HepG2 (cell line): ENCODE measurements around the gene AHR. TPM values are rescaled to one million over a fixed set of nuclear protein-coding genes. Genes with fewer than 3 reads are reported as not detected.

Experiments used
- CENPX ChIP-seq: sonication (generic); formaldehyde crosslinking; IDR thresholded peaks from 2 replicates; pipeline ENCODE4 v1.9.0; 2021; ENCODE audit warnings: mild to moderate bottlenecking, missing genetic modification reagents, moderate library complexity
- ELF1 ChIP-seq: sonication (generic); formaldehyde crosslinking; IDR thresholded peaks from 2 replicates; pipeline ENCODE4 v1.4.0; 2020; ENCODE audit warnings: missing genetic modification reagents
- ETV5 ChIP-seq: IDR thresholded peaks from 2 replicates; pipeline ENCODE4 v1.6.1; 2018; ENCODE audit warnings: missing biosample characterization, missing genetic modification reagents, inconsistent platforms, borderline replicate concordance
- HDAC6 ChIP-seq: fragments of 200-600 bp; sonication (generic); IDR thresholded peaks from 2 replicates; pipeline ENCODE4 v1.7.0; 2017; ENCODE audit warnings: mild to moderate bottlenecking, antibody characterized with exemption, low read length, low read depth
- KAT2B ChIP-seq: fragments of 150-350 bp; IDR thresholded peaks from 2 replicates; pipeline ENCODE4 v1.6.1; 2014; ENCODE audit warnings: low read depth, low read length, borderline replicate concordance
- NR2F2 ChIP-seq: IDR thresholded peaks from 2 replicates; pipeline ENCODE4 v1.6.1; 2012; ENCODE audit warnings: low read depth, inconsistent platforms, borderline replicate concordance
- PAF1 ChIP-seq: IDR thresholded peaks from 2 replicates; pipeline ENCODE4 v1.6.1; 2016; ENCODE audit warnings: missing genetic modification reagents, missing compliant biosample characterization
- PPARG ChIP-seq: conservative IDR thresholded peaks from 2 replicates; pipeline ENCODE4 v1.6.1; 2016; ENCODE audit warnings: missing biosample characterization, missing genetic modification reagents
- RFX1 ChIP-seq: fragments of 450-650 bp; IDR thresholded peaks from 2 replicates; pipeline ENCODE4 v1.6.1; 2017
- SMAD1 ChIP-seq: sonication (generic); formaldehyde crosslinking; IDR thresholded peaks from 2 replicates; pipeline ENCODE4 v1.4.0; 2020; ENCODE audit warnings: missing genetic modification reagents, low read depth, mild to moderate bottlenecking, borderline replicate concordance
- SP5 ChIP-seq: IDR thresholded peaks from 2 replicates; pipeline ENCODE4 v1.6.1; 2016; ENCODE audit warnings: low read depth, borderline replicate concordance
- ZBTB3 ChIP-seq: sonication (generic); formaldehyde crosslinking; IDR thresholded peaks from 2 replicates; pipeline ENCODE4 v1.4.0; 2020; ENCODE audit warnings: low read depth, mild to moderate bottlenecking, moderate library complexity, missing genetic modification reagents, borderline replicate concordance
- ZMAT3 ChIP-seq: sonication (generic); formaldehyde crosslinking; conservative IDR thresholded peaks from 2 replicates; pipeline ENCODE4 v1.7.0; 2021; ENCODE audit warnings: missing genetic modification reagents
- ZNF207 ChIP-seq: fragments of 450-650 bp; IDR thresholded peaks from 2 replicates; pipeline ENCODE4 v1.6.1; 2016; ENCODE audit warnings: antibody characterized with exemption, borderline replicate concordance
- ZNF224 ChIP-seq: sonication (generic); formaldehyde crosslinking; IDR thresholded peaks from 2 replicates; pipeline ENCODE4 v1.5.0; 2020; ENCODE audit warnings: mild to moderate bottlenecking, missing genetic modification reagents
- ZNF564 ChIP-seq: sonication (generic); formaldehyde crosslinking; IDR thresholded peaks from 2 replicates; pipeline ENCODE4 v1.8.1; 2023; ENCODE audit warnings: mild to moderate bottlenecking, missing genetic modification reagents
- ZNF567 ChIP-seq: sonication (generic); formaldehyde crosslinking; IDR thresholded peaks from 2 replicates; pipeline ENCODE4 v1.8.1; 2023; ENCODE audit warnings: mild to moderate bottlenecking, missing genetic modification reagents, borderline replicate concordance
- ZNF724P ChIP-seq: sonication (generic); formaldehyde crosslinking; IDR thresholded peaks from 2 replicates; pipeline ENCODE4 v1.8.0; 2022; ENCODE audit warnings: missing genetic modification reagents, borderline replicate concordance
- polyA plus RNA-seq, 8 experiments: library from polyadenylated mRNA; depleted of rRNA in 3 of 8; stranded (reverse) in 7 of 8; unstranded in 1 of 8; fragments of >200 nt; fragmentation: Illumina TruSeq in 4 of 8; extraction: Trizol in 4 of 8; gene quantifications; 2 replicates each; pipeline versions ENCODE4 v1.2.1 to v1.2.3, GENCODE V29; 2011 to 2016; ENCODE audit warnings: low read depth in 4 of 8, missing spikeins in 1 of 8, mixed read lengths in 1 of 8; ENCODE audit not compliant: insufficient read depth in 1 of 8
- total RNA-seq, 5 experiments: library from RNA; depleted of rRNA; stranded (reverse); fragments of >200 nt; fragmentation: Illumina TruSeq; extraction: Trizol; gene quantifications; 2 replicates each; pipeline ENCODE4 v1.2.3, GENCODE V29; 2016; ENCODE audit warnings: low read depth in 1 of 5
- TF ChIP-seq, protein P1 (sequence below): IDR thresholded peaks from 2 replicates; pipeline ENCODE4 v1.6.1; 2012; ENCODE audit warnings: low read depth, low read length, improper control_type of control experiment
- TF ChIP-seq, protein P2 (sequence below): sonication (generic); formaldehyde crosslinking; IDR thresholded peaks from 2 replicates; pipeline ENCODE4 v1.5.0; 2020; ENCODE audit warnings: mild to moderate bottlenecking, low read depth, missing genetic modification reagents, borderline replicate concordance
- TF ChIP-seq, protein P3 (sequence below): sonication (generic); formaldehyde crosslinking; IDR thresholded peaks from 2 replicates; pipeline ENCODE4 v1.5.0; 2020; ENCODE audit warnings: mild to moderate bottlenecking, missing genetic modification reagents, borderline replicate concordance

Gene AHR
- total and polyA plus RNA-seq, 2 of the 13 experiments (the other 11 are each of a cell fraction or from before 2014, with no cell fraction given) = 9.0 to 31.3 TPM

GRCh38 chr7:17298102-17298839 is at the start of gene AHR (continued):
- no peak for TF ChIP-seq ETV5 (CRISPR knock-in tag)
- 0 out of 2 replicates have a peak, but pooled peaks have one; percentile 65 for TF ChIP-seq ZNF724P (CRISPR knock-in tag)
- TF ChIP-seq SP5 (CRISPR knock-in tag) = no peak
- TF ChIP-seq ELF1 (CRISPR knock-in tag) = no peak
- no peak for TF ChIP-seq NR2F2
- TF ChIP-seq, protein P1, sequence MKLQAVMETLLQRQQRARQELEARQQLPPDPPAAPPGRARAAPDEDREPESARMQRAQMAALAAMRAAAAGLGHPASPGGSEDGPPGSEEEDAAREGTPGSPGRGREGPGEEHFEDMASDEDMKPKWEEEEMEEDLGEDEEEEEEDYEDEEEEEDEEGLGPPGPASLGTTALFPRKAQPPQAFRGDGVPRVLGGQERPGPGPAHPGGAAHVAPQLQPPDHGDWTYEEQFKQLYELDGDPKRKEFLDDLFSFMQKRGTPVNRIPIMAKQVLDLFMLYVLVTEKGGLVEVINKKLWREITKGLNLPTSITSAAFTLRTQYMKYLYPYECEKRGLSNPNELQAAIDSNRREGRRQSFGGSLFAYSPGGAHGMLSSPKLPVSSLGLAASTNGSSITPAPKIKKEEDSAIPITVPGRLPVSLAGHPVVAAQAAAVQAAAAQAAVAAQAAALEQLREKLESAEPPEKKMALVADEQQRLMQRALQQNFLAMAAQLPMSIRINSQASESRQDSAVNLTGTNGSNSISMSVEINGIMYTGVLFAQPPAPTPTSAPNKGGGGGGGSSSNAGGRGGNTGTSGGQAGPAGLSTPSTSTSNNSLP = 0 out of 2 replicates have a peak, but pooled peaks have one; percentile 7
- TF ChIP-seq PPARG (CRISPR knock-in tag) = no peak
- TF ChIP-seq ZBTB3 (CRISPR knock-in tag) = no peak
- TF ChIP-seq SMAD1 (CRISPR knock-in tag) = no peak
- TF ChIP-seq, protein P2, sequence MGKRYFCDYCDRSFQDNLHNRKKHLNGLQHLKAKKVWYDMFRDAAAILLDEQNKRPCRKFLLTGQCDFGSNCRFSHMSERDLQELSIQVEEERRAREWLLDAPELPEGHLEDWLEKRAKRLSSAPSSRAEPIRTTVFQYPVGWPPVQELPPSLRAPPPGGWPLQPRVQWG (CRISPR knock-in tag) = no peak
- TF ChIP-seq ZNF567 (CRISPR knock-in tag) = no peak
- TF ChIP-seq PAF1 (CRISPR knock-in tag) = no peak
- TF ChIP-seq ZMAT3 = no peak
- TF ChIP-seq ZNF564 (CRISPR knock-in tag) = 0 out of 2 replicates have a peak, but pooled peaks have one; percentile 14
- TF ChIP-seq ZNF224 = no peak
- TF ChIP-seq ZNF207 = no peak
- TF ChIP-seq KAT2B = no peak
- no peak for TF ChIP-seq CENPX (CRISPR knock-in tag)
- no peak for TF ChIP-seq HDAC6
- TF ChIP-seq RFX1 = no peak
- TF ChIP-seq, protein P3, sequence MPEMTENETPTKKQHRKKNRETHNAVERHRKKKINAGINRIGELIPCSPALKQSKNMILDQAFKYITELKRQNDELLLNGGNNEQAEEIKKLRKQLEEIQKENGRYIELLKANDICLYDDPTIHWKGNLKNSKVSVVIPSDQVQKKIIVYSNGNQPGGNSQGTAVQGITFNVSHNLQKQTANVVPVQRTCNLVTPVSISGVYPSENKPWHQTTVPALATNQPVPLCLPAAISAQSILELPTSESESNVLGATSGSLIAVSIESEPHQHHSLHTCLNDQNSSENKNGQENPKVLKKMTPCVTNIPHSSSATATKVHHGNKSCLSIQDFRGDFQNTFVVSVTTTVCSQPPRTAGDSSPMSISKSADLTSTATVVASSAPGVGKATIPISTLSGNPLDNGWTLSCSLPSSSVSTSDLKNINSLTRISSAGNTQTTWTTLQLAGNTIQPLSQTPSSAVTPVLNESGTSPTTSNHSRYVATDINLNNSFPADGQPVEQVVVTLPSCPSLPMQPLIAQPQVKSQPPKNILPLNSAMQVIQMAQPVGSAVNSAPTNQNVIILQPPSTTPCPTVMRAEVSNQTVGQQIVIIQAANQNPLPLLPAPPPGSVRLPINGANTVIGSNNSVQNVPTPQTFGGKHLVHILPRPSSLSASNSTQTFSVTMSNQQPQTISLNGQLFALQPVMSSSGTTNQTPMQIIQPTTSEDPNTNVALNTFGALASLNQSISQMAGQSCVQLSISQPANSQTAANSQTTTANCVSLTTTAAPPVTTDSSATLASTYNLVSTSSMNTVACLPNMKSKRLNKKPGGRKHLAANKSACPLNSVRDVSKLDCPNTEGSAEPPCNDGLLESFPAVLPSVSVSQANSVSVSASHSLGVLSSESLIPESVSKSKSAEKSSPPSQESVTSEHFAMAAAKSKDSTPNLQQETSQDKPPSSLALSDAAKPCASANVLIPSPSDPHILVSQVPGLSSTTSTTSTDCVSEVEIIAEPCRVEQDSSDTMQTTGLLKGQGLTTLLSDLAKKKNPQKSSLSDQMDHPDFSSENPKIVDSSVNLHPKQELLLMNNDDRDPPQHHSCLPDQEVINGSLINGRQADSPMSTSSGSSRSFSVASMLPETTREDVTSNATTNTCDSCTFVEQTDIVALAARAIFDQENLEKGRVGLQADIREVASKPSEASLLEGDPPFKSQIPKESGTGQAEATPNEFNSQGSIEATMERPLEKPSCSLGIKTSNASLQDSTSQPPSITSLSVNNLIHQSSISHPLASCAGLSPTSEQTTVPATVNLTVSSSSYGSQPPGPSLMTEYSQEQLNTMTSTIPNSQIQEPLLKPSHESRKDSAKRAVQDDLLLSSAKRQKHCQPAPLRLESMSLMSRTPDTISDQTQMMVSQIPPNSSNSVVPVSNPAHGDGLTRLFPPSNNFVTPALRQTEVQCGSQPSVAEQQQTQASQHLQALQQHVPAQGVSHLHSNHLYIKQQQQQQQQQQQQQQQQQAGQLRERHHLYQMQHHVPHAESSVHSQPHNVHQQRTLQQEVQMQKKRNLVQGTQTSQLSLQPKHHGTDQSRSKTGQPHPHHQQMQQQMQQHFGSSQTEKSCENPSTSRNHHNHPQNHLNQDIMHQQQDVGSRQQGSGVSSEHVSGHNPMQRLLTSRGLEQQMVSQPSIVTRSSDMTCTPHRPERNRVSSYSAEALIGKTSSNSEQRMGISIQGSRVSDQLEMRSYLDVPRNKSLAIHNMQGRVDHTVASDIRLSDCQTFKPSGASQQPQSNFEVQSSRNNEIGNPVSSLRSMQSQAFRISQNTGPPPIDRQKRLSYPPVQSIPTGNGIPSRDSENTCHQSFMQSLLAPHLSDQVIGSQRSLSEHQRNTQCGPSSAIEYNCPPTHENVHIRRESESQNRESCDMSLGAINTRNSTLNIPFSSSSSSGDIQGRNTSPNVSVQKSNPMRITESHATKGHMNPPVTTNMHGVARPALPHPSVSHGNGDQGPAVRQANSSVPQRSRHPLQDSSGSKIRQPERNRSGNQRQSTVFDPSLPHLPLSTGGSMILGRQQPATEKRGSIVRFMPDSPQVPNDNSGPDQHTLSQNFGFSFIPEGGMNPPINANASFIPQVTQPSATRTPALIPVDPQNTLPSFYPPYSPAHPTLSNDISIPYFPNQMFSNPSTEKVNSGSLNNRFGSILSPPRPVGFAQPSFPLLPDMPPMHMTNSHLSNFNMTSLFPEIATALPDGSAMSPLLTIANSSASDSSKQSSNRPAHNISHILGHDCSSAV (CRISPR knock-in tag) = no peak
